HG02870 (cell line): Measurements from ENCODE around the gene TLR9.
"Not testable (repeated sequence)": the region's sequence is repeated elsewhere in the genome, so short reads cannot be mapped to it uniquely, and the experiment has no call there.

Source experiments
- ATAC-seq: cut with Tn5 transposase; IDR thresholded peaks from one replicate; pipeline ENCODE4 v1.9.1; 2021; ENCODE audit warnings: mild to moderate bottlenecking, moderate library complexity; ENCODE audit not compliant: unreplicated experiment

TLR9 gene

DNA sequence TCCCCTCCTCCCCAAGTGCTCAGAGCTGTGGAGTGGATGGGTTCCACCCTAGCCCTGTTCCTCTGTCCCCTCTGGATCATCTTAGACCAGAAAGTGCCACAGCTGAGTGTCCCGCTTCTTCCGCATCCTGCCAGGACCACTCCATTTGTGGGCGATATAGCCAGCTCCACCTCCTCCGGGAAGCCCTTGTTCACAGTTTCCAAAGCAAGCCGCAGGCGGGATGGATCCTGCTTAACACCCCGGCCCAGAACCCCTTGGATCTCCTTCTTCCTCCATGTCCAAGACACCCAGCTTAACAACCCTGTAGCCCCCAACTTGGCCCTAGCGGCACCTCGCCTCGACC is 28.0 kb downstream of the TLR9 start:
- no peak for ATAC-seq

DNA sequence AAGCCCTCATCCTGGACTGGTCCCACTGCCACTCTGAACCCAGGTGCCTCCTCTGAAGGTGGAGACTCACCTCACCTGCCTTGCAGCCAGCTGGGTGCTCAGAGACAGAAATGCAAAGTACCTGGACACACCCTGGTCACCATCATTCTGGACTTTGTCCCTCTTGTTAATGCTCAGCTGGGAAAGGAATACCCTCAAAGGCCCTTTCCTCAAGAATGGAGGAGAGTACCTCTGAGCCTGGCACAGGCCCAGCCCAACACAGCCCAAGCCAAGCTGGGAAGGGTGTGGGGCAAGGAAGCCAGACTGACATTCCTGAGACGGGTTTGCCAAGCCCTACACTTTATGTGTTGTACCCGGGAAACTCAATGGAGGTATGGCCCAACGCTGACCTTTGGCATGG is 28.5 kb downstream of the TLR9 start:
- ATAC-seq = no peak

DNA sequence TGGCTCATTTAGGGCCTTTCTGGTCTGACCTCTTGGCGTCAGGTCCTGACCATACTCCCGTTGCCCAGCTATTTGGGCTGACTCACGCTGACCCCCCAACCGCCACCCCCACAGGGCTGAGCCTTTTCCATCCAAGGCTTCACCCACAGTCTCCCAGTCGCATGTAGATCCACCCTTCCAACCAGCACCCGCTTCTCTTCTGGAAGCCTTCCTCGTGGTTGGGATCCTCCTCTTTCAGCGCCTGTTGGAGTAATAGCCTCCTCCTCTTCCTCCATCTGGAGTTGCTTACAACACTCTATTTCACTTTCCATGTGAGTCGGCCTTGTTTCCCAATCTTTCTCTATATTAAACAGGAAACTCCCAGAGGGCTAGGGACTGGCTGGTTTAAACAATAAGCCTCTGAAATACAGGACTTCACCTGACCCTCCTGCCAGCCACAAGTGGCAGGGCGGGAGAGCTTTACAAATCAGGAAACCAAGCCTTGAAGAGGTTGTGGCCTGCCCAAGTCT is 29.6 kb downstream of the TLR9 start:
- ATAC-seq = no peak

DNA sequence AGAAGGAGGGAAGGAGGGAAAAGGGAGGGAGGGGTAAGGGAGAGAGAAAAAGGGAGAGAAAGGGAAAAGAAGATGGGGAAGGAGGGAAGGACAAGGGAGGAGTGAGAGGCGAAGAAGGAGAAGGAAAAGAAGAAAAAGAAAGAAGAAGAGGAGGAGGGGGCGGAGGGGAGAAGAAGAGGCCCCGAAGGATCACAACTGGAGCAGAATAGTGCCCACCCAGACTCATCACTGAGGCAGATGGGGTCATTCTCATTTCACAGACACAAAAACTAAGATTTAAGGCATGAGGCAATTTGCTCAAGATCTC is 30.2 kb downstream of the TLR9 start:
- ATAC-seq = no peak

DNA sequence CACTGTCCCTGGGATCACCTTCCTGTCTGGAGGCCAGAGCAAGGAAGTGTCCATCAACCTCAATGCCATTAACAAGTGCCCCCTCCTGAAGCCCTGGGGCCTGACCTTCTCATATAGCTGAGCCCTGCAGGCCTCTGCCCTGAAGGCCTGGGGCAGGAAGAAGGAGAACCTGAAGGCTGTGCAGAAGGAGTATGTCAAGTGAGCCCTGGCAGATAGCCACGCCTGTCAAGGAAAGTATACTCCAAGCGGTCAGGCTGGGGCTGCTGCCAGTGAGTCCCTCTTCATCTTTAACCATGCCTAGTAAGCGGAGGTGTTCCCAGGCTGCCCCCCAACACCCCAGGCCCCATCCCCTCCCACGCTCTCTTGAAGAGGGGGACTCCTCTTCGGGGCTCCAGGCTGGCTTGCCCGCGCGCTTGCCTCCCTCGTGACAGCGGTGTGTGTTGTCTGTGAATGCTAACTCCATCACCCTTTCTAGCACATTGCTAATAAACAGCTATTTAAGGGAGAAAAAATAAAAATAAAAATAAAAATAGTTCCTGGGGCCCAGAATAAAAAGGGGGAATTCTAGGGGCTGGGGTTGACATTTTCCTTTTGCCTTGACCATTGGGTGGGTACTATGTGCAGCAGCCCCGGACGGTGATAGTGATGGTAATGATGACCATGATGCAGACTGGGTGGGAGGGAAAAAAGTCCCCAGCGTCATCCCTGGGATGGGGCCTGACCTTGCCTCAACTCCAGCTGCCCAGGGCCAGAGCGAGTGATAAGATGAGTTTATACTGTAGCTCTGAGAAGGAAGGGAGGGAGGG is 30.8 kb downstream of the TLR9 start:
- ATAC-seq = no peak

DNA sequence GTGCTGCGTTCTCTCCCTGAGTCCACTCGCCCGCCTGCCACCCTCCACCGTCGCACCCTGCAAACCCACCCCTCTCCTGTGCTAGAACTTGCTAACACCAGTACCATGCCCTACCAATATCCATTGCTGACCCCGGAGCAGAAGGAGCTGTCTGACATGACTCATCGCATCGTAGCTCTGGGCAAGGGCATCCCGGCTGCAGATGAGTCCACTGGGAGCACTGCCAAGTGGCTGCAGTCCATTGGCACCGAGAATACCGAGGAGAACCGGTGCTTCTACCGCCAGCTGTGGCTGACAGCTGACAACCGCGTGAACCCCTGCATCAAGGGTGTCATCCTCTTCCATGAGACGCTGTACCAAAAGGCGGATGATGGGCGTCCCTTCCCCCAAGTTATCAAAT is 32.4 kb downstream of the TLR9 start:
- ATAC-seq = no peak

DNA sequence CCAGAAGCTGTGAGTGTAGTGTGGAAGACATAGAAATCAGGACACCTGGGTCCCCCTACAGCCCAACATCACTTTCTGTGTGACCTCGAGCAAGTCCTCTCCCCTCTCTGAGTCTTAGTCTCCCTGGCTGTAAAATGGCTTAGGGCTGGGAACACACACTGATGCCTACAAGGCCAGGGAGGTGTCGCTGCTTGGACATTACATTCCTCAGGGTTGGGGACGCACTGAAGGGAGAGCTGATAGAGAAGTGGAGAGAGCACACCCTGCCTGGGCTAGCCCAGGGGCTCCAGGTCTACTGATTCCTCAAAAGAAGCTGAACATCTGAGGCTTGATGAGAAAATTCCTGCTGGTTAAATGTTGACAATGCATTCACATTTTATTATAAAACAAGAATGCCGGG is 33.8 kb downstream of the TLR9 start:
- no peak for ATAC-seq

DNA sequence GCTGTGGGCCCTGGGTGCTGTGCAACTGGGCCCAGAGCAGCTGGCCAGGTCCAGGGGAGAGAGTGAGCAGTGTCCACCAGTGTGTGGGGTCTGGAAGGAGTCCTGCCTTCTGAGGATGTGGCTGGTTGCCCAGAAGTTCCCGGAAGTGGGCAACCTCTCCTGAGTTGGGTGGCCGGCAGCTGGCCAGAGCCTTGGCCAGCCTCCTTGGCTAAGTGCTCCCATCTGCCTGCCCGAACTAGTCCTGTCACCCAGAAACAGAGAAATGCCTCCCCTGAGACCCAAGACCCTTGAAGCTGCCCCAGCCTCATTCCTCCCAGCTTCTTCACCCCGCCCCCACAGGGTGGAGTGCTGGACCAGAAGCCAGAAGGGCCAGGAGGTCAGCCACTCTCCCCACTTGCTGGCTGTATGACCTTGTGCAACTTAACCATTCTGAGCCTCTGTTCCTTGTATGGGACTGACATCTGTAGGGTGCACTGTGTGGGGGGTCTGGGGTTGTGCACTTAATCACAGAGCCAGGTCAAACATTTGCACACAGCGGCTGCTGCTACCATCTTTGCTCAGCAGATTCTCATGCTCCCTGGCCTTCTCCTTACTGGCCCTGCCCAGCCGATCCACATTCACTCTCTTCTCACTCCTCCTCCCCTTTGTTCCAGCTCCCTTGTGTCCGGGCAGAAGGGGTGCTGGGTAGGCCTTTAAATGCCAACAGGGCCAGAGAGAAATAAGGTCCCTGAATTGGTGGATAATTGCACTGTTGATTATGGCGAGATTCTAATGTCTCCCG is 35.0 kb downstream of the TLR9 start:
- ATAC-seq = no peak

DNA sequence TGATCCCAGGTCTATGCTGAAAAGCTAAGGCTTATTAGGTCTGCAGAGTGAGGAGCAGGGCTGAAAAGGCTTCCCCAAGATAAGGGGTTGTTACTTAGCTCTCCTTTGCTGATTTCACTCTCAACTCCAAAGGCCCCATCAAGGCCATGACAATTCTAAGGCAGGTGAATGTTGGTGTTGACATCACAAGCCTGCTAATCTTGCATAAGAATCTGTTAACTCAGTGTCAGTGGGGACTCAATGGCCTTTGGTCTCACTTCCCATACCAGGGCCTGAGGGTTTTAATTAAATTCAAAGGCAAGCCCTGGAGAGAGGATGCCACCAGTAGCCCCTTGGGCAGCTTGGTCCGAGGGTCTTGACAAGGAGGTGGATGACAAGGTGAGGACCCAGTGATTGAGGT is 36.9 kb downstream of the TLR9 start:
- ATAC-seq = no peak

DNA sequence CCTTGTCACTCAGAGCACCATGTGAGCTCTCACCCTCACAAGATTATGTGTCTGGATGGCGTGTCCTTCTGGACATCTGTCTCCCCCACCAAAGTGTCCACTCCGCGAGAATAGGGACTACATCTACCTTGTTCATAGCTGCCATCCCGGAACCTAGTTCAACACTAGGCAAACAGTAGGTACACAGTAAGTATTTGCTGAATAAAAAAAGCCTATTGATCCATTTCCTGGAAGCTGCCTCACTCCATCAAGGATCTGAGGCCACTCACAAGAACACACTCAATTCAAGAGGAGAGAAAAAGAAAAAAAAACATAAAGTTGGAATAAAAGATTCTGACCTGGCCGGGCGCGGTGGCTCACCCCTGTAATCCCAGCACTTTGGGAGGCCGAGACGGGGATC is 38.7 kb downstream of the TLR9 start:
- no peak for ATAC-seq

DNA sequence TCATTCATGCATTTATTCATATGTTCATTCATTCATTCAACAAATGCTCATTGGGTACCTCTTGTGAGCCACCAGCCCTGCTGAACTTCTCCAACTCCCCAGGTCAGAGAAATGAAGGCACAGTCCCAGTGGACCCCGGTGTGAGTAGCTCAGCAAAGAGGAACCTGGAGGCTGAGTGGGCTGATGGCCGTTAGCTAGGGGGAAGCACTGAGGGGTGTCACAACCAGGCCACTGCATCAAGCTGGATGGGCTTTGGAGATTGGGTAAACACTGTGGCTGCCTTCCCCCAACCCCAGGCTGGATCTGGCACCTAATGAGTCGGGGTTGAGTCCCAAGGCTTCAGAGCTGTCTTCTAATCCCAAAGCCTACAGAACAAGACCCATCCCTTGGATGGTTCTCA is 39.6 kb downstream of the TLR9 start:
- no peak for ATAC-seq

DNA sequence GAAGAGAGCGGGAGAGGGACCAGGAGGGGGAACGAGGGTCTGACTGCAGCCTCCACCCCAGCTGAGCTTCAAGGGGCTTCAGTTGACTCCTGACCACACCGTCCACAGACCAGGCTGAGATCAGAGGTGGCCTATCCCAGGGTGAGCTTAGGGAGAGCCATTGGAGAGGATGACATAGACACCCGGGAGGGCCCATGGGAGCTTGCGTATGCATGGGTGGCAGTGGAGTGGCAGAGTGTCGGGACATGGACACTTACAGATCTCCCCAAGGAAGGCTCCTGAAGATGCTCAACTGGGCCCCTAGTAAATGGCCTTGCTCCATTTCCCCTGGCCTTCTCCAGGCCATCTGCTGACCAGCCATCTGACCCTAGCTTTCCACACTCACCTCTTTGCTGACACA is 40.1 kb downstream of the TLR9 start:
- no peak for ATAC-seq

DNA sequence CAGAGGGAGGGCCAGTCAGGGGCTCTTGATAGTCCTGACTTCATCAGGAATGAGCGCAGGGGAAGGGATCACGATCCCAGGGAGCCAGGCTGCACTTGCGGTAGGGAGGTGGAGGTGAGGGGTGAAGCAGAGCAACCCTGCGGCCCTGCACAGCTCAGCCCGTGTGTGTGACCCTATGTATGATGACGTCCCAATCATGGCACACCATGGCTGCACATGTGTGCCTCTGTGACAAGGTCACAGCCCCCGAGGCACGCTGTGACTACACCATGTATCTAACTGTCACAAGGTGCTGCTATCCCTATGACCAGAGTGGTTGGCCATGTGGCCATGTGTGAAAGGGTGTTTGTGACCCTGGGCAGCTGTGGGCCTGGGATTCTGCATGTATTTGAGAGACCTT is 40.8 kb downstream of the TLR9 start:
- no peak for ATAC-seq

DNA sequence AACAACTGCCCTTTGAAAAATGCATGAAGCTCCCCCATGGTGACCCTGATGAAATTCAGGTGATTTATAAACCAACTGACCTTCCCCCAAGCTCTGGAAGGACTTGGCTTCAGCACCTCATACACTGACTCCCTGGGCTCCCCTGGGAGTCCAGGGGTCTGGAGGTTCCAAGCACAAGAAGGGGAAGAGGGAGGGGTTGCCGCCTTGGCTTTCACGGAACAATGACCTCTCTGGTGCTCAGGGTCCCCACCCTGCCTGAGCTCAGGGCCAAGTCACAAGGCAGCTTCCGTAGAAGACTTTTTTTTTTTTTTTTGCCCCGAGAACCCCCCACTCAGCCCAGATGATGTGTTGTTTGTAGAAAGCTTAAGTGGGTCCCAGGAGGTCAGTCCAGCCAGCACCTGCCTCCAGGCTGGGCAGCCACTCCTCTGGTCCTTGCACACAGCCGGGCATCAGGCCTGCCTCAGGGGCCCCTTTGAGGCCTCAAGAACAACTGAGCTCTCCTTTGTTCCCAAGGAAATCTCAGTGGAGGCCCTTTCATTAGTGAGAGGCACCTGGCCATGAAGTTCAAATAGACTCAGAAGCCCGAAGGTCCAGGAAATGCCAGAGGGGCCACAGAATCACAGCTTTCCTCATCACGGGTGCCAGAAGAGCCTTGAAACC is 41.5 kb downstream of the TLR9 start:
- ATAC-seq = no peak

DNA sequence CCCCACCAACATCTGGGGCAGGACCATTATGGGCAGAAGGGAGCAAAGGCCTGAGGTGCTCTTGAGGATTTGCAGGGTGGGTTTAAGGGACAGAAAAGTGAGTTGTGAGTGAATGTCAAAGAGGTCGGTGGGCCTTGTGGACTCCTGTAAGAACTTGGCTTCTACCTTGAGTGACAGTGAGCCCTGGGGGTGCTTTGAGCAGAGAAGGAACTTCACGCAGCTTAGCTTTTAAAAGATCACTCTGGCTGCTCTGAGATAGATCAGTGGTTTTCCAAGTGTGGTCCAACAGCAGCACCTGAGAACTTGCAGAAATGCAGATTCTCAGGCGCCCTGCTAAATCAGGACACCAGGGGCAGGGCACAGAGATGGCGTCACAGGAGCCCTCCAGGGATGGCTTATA is 42.8 kb downstream of the TLR9 start:
- ATAC-seq = no peak

DNA sequence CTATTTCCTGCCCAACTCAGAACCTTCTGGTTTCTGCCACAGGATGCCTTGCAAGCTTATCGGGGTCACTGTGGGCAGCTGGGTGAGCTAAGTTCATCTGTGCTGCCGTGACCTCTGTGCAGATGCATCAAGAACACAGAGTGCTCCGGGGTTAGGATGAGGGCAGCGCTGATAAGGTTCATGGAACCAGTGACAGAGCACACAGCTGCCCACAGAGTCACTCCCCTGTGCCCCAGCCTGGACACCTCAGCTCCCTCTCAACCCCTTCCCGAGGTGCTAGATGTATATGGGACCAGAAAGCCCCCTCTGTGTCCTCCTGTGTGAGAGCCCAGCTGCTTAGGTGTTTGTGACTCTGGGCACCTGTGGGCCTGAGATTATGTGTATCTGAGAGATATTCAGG is 43.2 kb downstream of the TLR9 start:
- no peak for ATAC-seq

DNA sequence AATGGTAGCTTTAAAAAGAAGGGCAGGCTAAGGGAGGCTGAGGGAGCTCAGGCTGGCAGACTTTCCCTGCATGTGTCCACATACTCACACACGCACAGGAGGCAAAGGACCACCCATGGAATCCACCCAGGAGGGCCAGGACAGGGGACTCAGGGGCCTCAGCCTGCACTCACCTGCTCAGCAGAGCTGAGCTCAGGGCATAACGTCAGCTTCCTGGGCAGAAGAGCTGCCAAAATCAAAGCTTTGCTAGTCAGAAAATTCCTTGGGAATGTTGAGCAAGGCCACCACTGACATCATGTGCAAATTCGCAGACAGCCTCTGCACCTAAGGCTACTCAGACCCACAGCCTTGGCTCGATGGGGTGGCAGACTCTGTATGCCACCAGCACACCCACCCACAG is 43.9 kb downstream of the TLR9 start:
- no peak for ATAC-seq

DNA sequence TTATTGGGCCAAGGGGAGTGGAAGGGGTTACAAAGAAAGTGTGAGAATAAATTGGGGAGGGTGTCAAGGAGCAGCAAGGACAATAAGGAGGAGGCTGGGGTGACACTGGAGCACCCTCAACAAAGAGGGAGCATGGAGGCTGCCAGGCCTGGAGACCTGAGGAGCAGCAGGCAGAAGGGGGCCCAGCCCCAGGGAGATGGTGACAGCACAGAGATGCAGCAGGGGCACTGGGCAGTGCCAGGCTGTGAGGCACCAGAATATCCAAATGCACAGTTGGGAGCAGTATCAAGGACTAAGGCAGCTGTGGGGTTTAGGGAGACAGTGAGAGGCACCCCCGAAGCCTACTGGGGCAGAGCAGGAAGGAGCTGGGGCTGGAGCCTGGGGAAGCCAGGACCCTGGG is 46.9 kb downstream of the TLR9 start:
- no peak for ATAC-seq

DNA sequence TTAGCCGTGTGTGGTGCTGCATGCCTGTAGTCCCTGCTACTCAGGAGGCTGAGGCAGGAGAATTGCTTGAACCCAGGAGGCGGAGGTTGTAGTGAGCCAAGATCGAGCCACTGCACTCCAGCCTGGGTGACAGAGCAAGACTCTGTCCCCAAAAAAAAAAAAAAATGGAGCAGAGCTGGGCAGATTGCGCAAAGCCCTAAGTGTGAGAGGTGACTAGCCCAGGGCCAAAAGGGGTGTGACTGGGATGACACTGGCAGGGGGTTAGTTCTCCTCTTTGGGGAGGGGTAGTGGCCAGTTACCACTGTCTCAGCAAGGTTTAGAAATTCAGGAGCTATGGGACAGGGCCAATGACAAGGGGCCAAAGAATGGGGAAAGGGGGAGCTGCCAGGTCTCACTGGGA is 47.3 kb downstream of the TLR9 start:
- ATAC-seq = not testable (repeated sequence)

DNA sequence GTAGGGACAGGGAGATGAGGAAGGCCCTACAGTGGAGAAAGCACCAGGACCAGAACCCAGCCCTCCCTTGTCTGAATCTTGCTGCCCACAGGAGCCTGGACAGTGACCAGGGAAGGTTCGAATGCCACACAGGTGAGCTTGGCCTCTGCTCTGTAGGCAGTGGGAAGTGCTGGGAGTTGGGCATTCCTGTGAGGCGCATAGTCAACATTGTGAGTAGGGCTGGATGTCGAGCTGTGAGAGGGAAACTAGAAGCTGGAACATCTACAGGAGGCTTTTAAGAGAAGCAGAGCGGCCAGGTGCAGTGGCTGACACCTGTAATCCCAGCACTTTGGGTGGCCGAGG is 47.8 kb downstream of the TLR9 start:
- no peak for ATAC-seq

DNA sequence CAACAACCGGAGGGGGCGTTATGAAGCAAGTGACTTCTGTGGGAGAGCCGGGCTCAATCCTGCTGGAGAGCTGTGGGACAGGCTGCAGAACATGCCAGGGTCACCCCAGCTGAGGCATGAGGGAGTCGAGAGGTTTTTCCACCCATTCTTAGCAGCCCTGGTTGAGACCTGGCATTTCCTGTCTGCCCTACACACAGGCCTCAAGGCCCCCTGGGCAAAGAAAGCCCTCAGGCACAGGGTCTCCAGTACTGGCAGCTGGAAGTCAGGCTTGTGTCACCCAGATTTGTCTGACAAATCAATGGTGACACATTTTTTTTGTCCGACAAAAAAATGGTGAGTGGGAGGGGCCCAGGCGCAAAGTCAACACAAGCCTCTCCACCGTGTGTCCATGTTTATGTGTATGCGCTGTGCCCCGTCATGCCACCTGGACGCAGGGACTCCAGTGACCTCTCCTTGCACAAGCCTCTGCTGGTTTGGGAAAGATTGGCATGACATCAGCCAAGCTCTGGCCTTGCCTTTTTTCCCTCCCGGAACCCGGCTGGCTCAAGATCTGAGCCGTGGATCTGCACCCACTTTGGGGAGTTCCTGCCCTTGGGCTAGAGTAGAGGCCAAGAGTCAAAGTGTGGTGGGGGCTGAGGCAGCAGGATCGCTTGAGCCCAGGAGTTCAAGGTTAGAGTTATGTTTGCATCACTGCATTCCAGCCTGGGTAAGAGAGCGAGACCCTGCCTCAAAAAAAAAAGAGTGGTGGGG is 48.3 kb downstream of the TLR9 start:
- no peak for ATAC-seq
